CD8-positive, alpha-beta memory T cell (primary cell): ENCODE results near the gene FGFRL1. TPM values are rescaled to one million over a fixed set of nuclear protein-coding genes. Genes with fewer than 3 reads are reported as not detected.

Experiments
- CTCF ChIA-PET: fragments of 350-600 bp; sonication (Branson Sonifier 250); formaldehyde crosslinking; loops from one replicate; lab custom pipeline; 2021; ENCODE audit warnings: antibody characterized with exemption; lab: Charles Lee
- POLR2A ChIA-PET: fragments of 350-600 bp; sonication (Branson Sonifier 250); formaldehyde crosslinking; loops from one replicate; lab custom pipeline; 2021; ENCODE audit warnings: antibody characterized with exemption; lab: Charles Lee
- DNase-seq, 5 donors: peaks; one replicate each; pipeline versions ENCODE4 v3.0.0 to v3.0.0-alpha.2; 2020 to 2022; ENCODE audit warnings: mixed read lengths in 1 of 5
- H3K27ac ChIP-seq: one replicate; pipeline ENCODE4 v1.7.0; 2013; ENCODE audit warnings: low read depth, mild to moderate bottlenecking, low read length, moderate library complexity
- H3K27me3 ChIP-seq: 2 replicates; pipeline ENCODE4 v1.7.0; 2013; ENCODE audit warnings: low read length, mild to moderate bottlenecking; ENCODE audit not compliant: insufficient read depth, poor library complexity, severe bottlenecking
- H3K36me3 ChIP-seq: 2 replicates; pipeline ENCODE4 v1.7.0; 2013; ENCODE audit warnings: mild to moderate bottlenecking, low read length, moderate library complexity; ENCODE audit not compliant: insufficient read depth
- H3K4me1 ChIP-seq: 2 replicates; pipeline ENCODE4 v1.7.0; 2013; ENCODE audit warnings: mild to moderate bottlenecking, low read length, moderate library complexity; ENCODE audit not compliant: insufficient read depth
- H3K4me3 ChIP-seq: 2 replicates; pipeline ENCODE4 v1.7.0; 2013; ENCODE audit warnings: mild to moderate bottlenecking, low read length
- H3K9me3 ChIP-seq: 2 replicates; pipeline ENCODE4 v1.7.0; 2013; ENCODE audit warnings: mild to moderate bottlenecking, low read length
- H3K27ac Mint-ChIP-seq, 8 donors: one replicate each; pipeline ENCODE4 v1.8.0; 2020 to 2021; ENCODE audit warnings: mixed read lengths in 8 of 8, mild to moderate bottlenecking in 6 of 8, inconsistent platforms in 3 of 8, moderate library complexity in 3 of 8
- H3K27me3 Mint-ChIP-seq, 2 donors: one replicate each; pipeline ENCODE4 v1.8.0; 2020 to 2021; ENCODE audit warnings: mixed read lengths in 2 of 2, mild to moderate bottlenecking in 1 of 2, moderate library complexity in 1 of 2
- H3K36me3 Mint-ChIP-seq, 3 donors: one replicate each; pipeline ENCODE4 v1.8.0; 2020 to 2021; ENCODE audit warnings: mixed read lengths in 3 of 3, inconsistent platforms in 1 of 3, mild to moderate bottlenecking in 1 of 3
- H3K4me1 Mint-ChIP-seq, 3 donors: one replicate each; pipeline ENCODE4 v1.8.0; 2020 to 2021; ENCODE audit warnings: mixed read lengths in 3 of 3, inconsistent platforms in 1 of 3, mild to moderate bottlenecking in 1 of 3
- H3K4me3 Mint-ChIP-seq, 7 donors: one replicate each; pipeline ENCODE4 v1.8.0; 2020 to 2021; ENCODE audit warnings: mixed read lengths in 7 of 7, mild to moderate bottlenecking in 6 of 7, moderate library complexity in 4 of 7, inconsistent platforms in 2 of 7
- H3K9me3 Mint-ChIP-seq, 5 donors: one replicate each; pipeline ENCODE4 v1.8.0; 2020 to 2022; ENCODE audit warnings: mixed read lengths in 5 of 5, mild to moderate bottlenecking in 3 of 5, moderate library complexity in 2 of 5, inconsistent platforms in 1 of 5
- polyA plus RNA-seq: library from polyadenylated mRNA; unstranded; fragments of 300-500 nt; fragmentation: Illumina TruSeq; gene quantifications from one replicate; pipeline ENCODE4 v1.2.3, GENCODE V29; 2021
- total RNA-seq, 2 experiments: library from RNA; stranded (reverse); gene quantifications; one replicate each; pipeline ENCODE4 v1.2.3, GENCODE V29; 2021

FGFRL1 gene
- total and polyA plus RNA-seq, 3 experiments from 2014 or later, result 1.4 to 14.5 (median 12.3) TPM

DNA sequence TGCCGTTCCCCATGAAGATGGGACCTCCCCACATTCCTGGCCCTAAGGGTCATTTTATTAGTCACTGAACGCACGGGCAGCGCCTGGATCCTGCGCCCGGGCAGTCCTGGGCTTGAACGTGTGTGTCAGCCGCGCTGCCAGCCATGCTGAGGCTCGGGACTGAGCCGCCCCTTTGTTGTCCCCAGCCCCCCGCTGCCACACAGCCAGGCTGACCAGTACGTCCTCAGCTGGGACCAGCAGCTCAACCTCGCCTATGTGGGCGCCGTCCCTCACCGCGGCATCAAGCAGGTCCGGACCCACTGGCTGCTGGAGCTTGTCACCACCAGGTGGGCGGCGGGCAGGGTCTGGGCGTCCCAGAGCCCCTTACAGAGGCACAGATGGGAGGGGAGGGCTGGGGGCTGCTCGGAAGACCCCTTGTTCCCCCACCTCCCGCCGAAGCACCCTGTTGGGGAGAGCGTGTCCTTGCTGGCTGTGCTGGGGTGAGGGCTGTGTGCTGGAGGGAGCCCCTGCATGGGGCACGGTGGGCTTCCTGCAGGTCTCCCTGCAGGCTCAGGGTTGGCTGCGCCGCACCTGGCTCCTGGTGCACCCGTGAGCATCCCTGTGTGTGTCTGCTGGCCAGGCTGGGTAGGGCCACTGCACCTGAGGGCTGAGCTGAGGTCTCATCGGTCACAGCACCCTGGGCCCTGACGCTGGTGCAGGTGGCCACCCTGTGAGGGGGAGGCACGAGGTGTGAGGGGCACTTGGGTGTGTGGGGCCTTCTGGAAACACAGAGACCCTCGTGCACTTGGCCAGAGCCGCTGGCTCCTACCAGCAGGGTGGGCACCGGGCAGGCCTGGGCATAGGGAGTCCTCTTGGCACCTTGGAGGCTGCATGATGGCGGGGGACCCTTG lies 23.6 kb upstream of the FGFRL1 start:
- CTCF ChIA-PET, result interaction anchor here (0.6 to 5.5 kb wide), 22 partner anchors 10 to 743 kb away, joined by 3 to 60 read pairs (median 4); partner anchors contain the start of genes GAK and TMEM175
- Mint-ChIP-seq H3K9me3 (no peaks in the 10 kb centered on the region), H3K27ac (peak overlapping the region in 1 of 8 donors; percentile 82), H3K27me3 (no peaks in the 10 kb centered on the region), H3K4me3 (peak overlapping the region; percentile 49 to 80 (median 72)), H3K4me1 (peaks cover 15 to 33% (median 16%) of the 10 kb centered on the region in 3 donors), H3K36me3 (peaks cover 0 to 11% (median 0%) of the 10 kb centered on the region in 3 donors)
- Histone ChIP-seq H3K9me3 (no peaks in the 10 kb centered on the region), H3K27me3 (no peaks in the 10 kb centered on the region), H3K4me1 (peaks cover 23% of the 10 kb centered on the region), H3K4me3 (peak overlapping the region; percentile 74), H3K36me3 (no peaks in the 10 kb centered on the region), H3K27ac (peak overlapping the region; percentile 24)
- POLR2A ChIA-PET, result interaction anchor here (0.6 to 1.7 kb wide), 4 partner anchors 56 to 245 kb away, joined by 3 to 10 read pairs (median 8); partner anchors contain the start of genes GAK and TMEM175
- DNase-seq, result no peak

GRCh38 chr4:988726-989721 lies 22.4 kb upstream of the FGFRL1 start:
- peaks cover 0 to 11% (median 0%) of the 10 kb centered on the region in 3 donors for H3K36me3 Mint-ChIP-seq
- H3K27ac Mint-ChIP-seq, result no peak overlapping the region
- H3K36me3 ChIP-seq, result no peaks in the 10 kb centered on the region
- peaks cover 15 to 33% (median 16%) of the 10 kb centered on the region in 3 donors for H3K4me1 Mint-ChIP-seq
- H3K4me3 Mint-ChIP-seq, result peak overlapping the region in 2 of 7 donors; percentile 40 to 51
- peaks cover 23% of the 10 kb centered on the region for H3K4me1 ChIP-seq
- no peaks in the 10 kb centered on the region for H3K27me3 ChIP-seq
- H3K27ac ChIP-seq, result no peak overlapping the region
- H3K27me3 Mint-ChIP-seq, result no peaks in the 10 kb centered on the region
- ChIA-PET CTCF (interaction anchor here (0.6 to 5.5 kb wide), 2 partner anchors 20 to 248 kb away, joined by 3 to 60 read pairs; no protein-coding TSS in a partner anchor), POLR2A (interaction anchor here (0.6 kb wide), 1 partner anchor 221 kb away, joined by 3 read pairs; no protein-coding TSS in a partner anchor)
- H3K4me3 ChIP-seq, result no peak overlapping the region
- DNase-seq, result no peak
- H3K9me3 ChIP-seq, result no peaks in the 10 kb centered on the region
- H3K9me3 Mint-ChIP-seq, result no peaks in the 10 kb centered on the region

DNA sequence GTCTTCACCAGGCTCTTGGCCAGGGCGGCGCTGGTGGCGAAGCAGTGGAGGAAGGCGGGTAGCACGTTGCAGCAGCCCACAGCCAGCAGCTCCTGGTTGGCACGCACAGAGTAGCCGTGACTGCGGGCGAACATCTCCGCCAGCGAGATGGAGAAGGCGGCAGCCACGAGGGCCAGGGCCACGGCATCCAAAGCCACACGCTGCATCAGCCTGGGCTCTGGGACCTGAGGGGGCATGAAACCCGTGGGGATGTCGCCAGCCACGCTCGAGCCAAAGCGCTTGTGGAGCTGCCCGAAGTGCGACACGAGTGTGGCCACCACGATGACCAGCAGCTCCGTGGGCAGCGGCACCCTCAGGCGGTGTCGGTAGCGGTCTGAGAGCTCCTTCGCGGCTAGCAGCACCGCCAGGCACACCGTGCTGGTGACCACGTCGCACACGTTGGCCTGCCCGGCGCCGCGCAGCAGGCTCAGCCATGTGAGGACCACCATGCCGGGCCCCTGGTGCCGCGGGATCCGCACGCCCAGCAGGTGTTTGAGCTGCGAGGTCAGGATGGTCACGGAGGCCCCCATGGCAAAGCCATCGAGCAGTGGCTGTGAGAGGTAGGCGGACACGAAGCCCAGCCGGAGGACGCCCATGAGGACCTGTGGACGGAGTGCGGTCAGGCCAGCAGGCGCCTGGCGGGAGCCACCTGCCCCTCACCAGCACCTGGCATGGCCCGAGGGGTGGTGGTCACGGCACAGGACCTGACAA lies 21.5 kb upstream of the FGFRL1 start:
- Mint-ChIP-seq H3K36me3 (peaks cover 0 to 11% (median 0%) of the 10 kb centered on the region in 3 donors), H3K4me1 (peaks cover 13 to 27% (median 15%) of the 10 kb centered on the region in 3 donors), H3K9me3 (no peaks in the 10 kb centered on the region), H3K4me3 (no peak overlapping the region), H3K27me3 (no peaks in the 10 kb centered on the region), H3K27ac (no peak overlapping the region)
- Histone ChIP-seq H3K27me3 (no peaks in the 10 kb centered on the region), H3K9me3 (no peaks in the 10 kb centered on the region), H3K4me3 (no peak overlapping the region), H3K4me1 (peaks cover 16% of the 10 kb centered on the region), H3K36me3 (no peaks in the 10 kb centered on the region), H3K27ac (no peak overlapping the region)
- ChIA-PET CTCF (interaction anchor here (5.5 kb wide), 1 partner anchor 249 kb away, joined by 60 read pairs; no protein-coding TSS in a partner anchor), POLR2A (no interaction called here)
- no peak for DNase-seq

GRCh38 chr4:990746-991367 lies 20.6 kb upstream of the FGFRL1 start:
- peaks cover 7 to 17% (median 8%) of the 10 kb centered on the region in 3 donors for H3K4me1 Mint-ChIP-seq

GRCh38 chr4:991451-992296 lies 19.8 kb upstream of the FGFRL1 start:
- H3K27me3 Mint-ChIP-seq, result no peaks in the 10 kb centered on the region
- POLR2A ChIA-PET, result no interaction called here

More at GRCh38 chr4:990746-991367, 20.6 kb upstream of the FGFRL1 start:
- Histone ChIP-seq H3K4me3 (no peak overlapping the region), H3K9me3 (no peaks in the 10 kb centered on the region), H3K4me1 (peaks cover 7% of the 10 kb centered on the region), H3K36me3 (no peaks in the 10 kb centered on the region), H3K27me3 (no peaks in the 10 kb centered on the region), H3K27ac (no peak overlapping the region)
- Mint-ChIP-seq H3K27me3 (no peaks in the 10 kb centered on the region), H3K36me3 (peaks cover 0 to 11% (median 0%) of the 10 kb centered on the region in 3 donors), H3K27ac (no peak overlapping the region), H3K9me3 (no peaks in the 10 kb centered on the region), H3K4me3 (no peak overlapping the region)
- CTCF ChIA-PET, result no interaction called here
- POLR2A ChIA-PET, result interaction anchor here (0.6 kb wide), 1 partner anchor 194 kb away, joined by 4 read pairs; no protein-coding TSS in a partner anchor
- no peak for DNase-seq

DNA sequence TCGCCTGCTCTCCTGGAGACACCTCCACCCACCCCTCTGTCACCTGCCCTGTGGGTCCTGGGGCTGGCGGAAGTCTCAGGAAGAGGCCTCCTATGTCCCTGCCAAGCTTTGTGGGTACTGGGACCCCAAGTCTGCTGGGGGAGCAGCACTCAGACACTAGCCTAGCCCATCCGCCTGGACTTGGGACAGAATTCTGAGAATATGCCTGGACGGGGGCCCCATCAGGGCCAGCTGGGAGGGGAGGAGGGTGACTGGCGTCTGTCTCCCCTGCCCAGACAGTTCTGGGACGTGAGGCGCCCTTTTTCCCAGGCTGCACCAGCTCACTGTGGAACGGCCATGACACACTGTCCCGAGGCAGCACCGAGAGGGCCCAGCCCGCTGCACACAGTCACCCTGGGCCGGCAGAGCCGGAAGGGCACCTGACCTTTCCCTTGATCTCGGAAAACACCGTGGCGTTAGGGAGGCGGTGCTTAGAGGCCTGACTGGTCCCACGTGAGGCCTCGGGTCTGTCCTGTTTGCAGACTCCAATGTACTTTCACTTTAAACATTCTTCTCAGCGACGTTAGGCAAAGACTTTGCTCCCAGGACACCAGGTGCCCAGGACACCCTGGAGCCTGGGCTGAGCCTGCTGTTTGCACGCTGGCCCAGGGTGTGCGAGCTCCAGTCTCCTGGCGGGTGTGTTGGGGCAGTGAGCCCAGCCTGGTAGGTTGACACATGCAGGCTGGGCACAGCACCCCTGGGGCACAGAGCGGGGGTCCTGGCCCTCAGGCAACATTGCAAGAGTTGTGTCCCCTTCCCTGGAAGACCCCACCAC lies 18.9 kb upstream of the FGFRL1 start:
- POLR2A ChIA-PET, result no interaction called here
- Mint-ChIP-seq H3K27ac (peak overlapping the region in 1 of 8 donors; percentile 26), H3K36me3 (peaks cover 0 to 11% (median 0%) of the 10 kb centered on the region in 3 donors)

More at GRCh38 chr4:991451-992296, 19.8 kb upstream of the FGFRL1 start:
- Mint-ChIP-seq H3K27ac (no peak overlapping the region), H3K4me1 (peaks cover 0 to 10% (median 2%) of the 10 kb centered on the region in 3 donors), H3K4me3 (no peak overlapping the region), H3K9me3 (no peaks in the 10 kb centered on the region), H3K36me3 (peaks cover 0 to 11% (median 0%) of the 10 kb centered on the region in 3 donors)
- no peaks in the 10 kb centered on the region for H3K36me3 ChIP-seq
- no peaks in the 10 kb centered on the region for H3K4me1 ChIP-seq
- peak overlapping the region; percentile 77 for H3K27ac ChIP-seq
- CTCF ChIA-PET, result no interaction called here
- H3K4me3 ChIP-seq, result no peak overlapping the region
- H3K27me3 ChIP-seq, result no peaks in the 10 kb centered on the region
- H3K9me3 ChIP-seq, result no peaks in the 10 kb centered on the region
- DNase-seq, result no peak

More for the DNA sequence above, 18.9 kb upstream of the FGFRL1 start:
- Mint-ChIP-seq H3K4me3 (no peak overlapping the region), H3K4me1 (peaks cover 0 to 10% (median 2%) of the 10 kb centered on the region in 3 donors), H3K27me3 (peaks cover 0 to 4% of the 10 kb centered on the region in 2 donors), H3K9me3 (no peaks in the 10 kb centered on the region)
- no peak overlapping the region for H3K4me3 ChIP-seq
- CTCF ChIA-PET, result no interaction called here
- no peak for DNase-seq
- no peaks in the 10 kb centered on the region for H3K27me3 ChIP-seq
- H3K9me3 ChIP-seq, result no peaks in the 10 kb centered on the region
- H3K36me3 ChIP-seq, result no peaks in the 10 kb centered on the region
- H3K4me1 ChIP-seq, result no peaks in the 10 kb centered on the region
- H3K27ac ChIP-seq, result peak overlapping the region; percentile 77
